HEK293 (cell line): ENCODE measurements around the gene GPR107.

Source experiments
- CTCF ChIP-seq: fragments of 450-650 bp; formaldehyde crosslinking; IDR thresholded peaks from 2 replicates; pipeline ENCODE4 v1.5.1; 2016; ENCODE audit warnings: missing biosample characterization, missing genetic modification characterization
- KLF16 ChIP-seq: fragments of 450-650 bp; formaldehyde crosslinking; IDR thresholded peaks from 2 replicates; pipeline ENCODE4 v1.5.1; 2017; ENCODE audit warnings: missing biosample characterization, missing genetic modification characterization
- SALL2 ChIP-seq: fragments of 450-650 bp; formaldehyde crosslinking; IDR thresholded peaks from 2 replicates; pipeline ENCODE4 v1.5.0; 2017; ENCODE audit warnings: missing biosample characterization, mild to moderate bottlenecking, missing genetic modification characterization, borderline replicate concordance
- SETDB1 ChIP-seq: IDR thresholded peaks from one replicate; pipeline ENCODE4 v1.6.1; 2017; ENCODE audit warnings: mild to moderate bottlenecking, low read length, moderate library complexity, mixed read lengths; ENCODE audit not compliant: insufficient read length
- WT1 ChIP-seq: fragments of 450-650 bp; formaldehyde crosslinking; IDR thresholded peaks from 2 replicates; pipeline ENCODE4 v1.5.1; 2016; ENCODE audit warnings: missing biosample characterization, missing genetic modification characterization
- ZBTB8A ChIP-seq: fragments of 450-650 bp; formaldehyde crosslinking; IDR thresholded peaks from 2 replicates; pipeline ENCODE4 v1.5.1; 2016; ENCODE audit warnings: missing biosample characterization, missing genetic modification characterization
- ZIC2 ChIP-seq: fragments of 450-650 bp; formaldehyde crosslinking; IDR thresholded peaks from 2 replicates; pipeline ENCODE4 v1.5.1; 2016; ENCODE audit warnings: missing biosample characterization, missing genetic modification characterization
- ZNF274 ChIP-seq, 2 experiments: fragments of 200-500 bp in 1 of 2; fragments of 450-650 bp in 1 of 2; sonication (Bioruptor generic) in 1 of 2; formaldehyde crosslinking in 1 of 2; IDR thresholded peaks; 2 replicates each; pipeline versions ENCODE4 v1.5.1 to v1.6.1; 2014 to 2016; ENCODE audit warnings: borderline replicate concordance in 1 of 2, inconsistent platforms in 1 of 2, low read length in 1 of 2, missing biosample characterization in 1 of 2, missing genetic modification characterization in 1 of 2
- ZNF518A ChIP-seq: fragments of 450-650 bp; formaldehyde crosslinking; conservative IDR thresholded peaks from 2 replicates; pipeline ENCODE4 v1.5.1; 2016; ENCODE audit warnings: low read depth, missing biosample characterization, missing genetic modification characterization
- ZNF530 ChIP-seq: fragments of 450-650 bp; formaldehyde crosslinking; IDR thresholded peaks from 2 replicates; pipeline ENCODE4 v1.5.1; 2016; ENCODE audit warnings: low read depth, missing biosample characterization, missing genetic modification characterization
- ZNF704 ChIP-seq: fragments of 450-650 bp; formaldehyde crosslinking; IDR thresholded peaks from 2 replicates; pipeline ENCODE4 v1.5.1; 2016; ENCODE audit warnings: missing biosample characterization, missing genetic modification characterization
- ZSCAN18 ChIP-seq: fragments of 450-650 bp; formaldehyde crosslinking; IDR thresholded peaks from 2 replicates; pipeline ENCODE4 v1.5.1; 2016; ENCODE audit warnings: missing biosample characterization, missing genetic modification characterization

- TF ChIP-seq ZSCAN18 (tag by site-specific recombination): no peak
- no peak for TF ChIP-seq CTCF (tag by site-specific recombination)
- no peak for TF ChIP-seq ZNF704 (tag by site-specific recombination)
- no peak for TF ChIP-seq ZNF518A (tag by site-specific recombination)
- TF ChIP-seq ZBTB8A (tag by site-specific recombination): peak; percentile 54
- no peak for TF ChIP-seq KLF16
- TF ChIP-seq SALL2: no peak
- TF ChIP-seq ZIC2: no peak
- TF ChIP-seq ZNF274 (IDR thresholded peaks at IDR 0.05; ENCODE audit: low read length): no peak
- TF ChIP-seq ZNF274 (tag by site-specific recombination; IDR thresholded peaks at IDR 0.05; ENCODE audit: borderline replicate concordance): no peak
- peak; percentile 89; the same call in 1 of the 2 replicates for TF ChIP-seq ZNF530
- TF ChIP-seq SETDB1: no peak
- no peak for TF ChIP-seq WT1 (tag by site-specific recombination)
Observed at GRCh38 chr9:130041648-130042405, 11.9 kb upstream of the GPR107 start.
